Jurkat, Clone E6-1 (cell line): ENCODE data around the gene ATP6V1G1.

Source experiments
- DNase-seq: peaks from one replicate; pipeline ENCODE4 v3.0.0-alpha.2; 2011; ENCODE audit warnings: low read depth, low spot score
- H3K4me3 ChIP-seq: 2 replicates; pipeline ENCODE4 v1.5.1; 2011; ENCODE audit warnings: mild to moderate bottlenecking, low read length, control low read depth, moderate library complexity

The ATP6V1G1 gene

DNA sequence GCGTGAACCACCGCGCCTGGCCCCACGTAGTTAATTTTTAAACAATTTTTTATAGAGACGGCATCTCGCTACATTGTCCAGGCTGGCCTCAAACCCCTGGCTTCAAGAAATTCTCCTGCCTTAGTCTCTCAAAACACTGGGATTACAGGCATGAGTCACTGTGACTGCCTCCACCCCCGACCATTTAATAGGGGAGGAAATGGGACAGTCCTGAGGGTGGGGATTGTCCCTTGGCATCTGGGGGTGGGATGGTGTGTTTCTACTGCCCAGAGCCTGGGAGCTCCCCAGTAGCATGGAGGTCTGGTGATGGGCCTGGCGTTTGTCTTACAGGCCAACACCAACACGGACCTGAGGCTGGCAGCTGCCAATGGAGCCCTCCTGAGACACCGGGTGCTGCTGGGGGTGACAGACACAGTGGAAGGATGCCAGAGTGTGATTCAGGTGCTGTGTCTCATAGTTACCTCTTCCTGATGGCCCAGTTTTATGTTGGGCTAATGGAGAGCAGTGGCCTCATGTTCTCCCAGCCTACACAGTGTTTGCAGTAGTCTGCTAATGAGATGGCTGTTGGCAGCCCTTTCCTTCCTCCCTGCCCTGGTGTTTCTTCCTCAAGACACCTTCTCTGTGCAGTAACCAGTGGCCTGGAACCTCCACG, 46.0 kb downstream of the ATP6V1G1 start:
- DNase-seq = no peak
- H3K4me3 ChIP-seq = no peak overlapping the region

DNA sequence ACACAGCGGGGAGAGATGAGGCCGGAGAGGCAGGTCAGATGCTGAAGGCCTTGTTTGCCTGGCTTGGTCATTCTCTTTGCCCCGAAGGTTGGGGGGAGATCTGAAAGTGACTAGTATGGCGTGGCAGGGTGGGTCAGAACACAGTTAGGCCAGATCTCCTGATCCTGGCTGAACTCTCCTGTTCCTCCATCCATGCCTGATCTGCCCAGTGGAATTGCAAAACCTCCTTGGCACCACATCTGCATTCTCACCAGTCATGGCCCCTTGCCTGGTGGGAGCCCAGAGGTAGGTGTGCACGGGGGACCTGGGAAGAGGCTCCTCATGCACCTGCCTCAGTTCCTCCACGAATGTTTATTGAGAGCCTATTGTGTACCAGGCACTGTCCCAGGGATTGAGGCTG, 46.8 kb downstream of the ATP6V1G1 start:
- no peak overlapping the region for H3K4me3 ChIP-seq
- DNase-seq = no peak

GRCh38 chr9:114638404-114638803, 50.8 kb downstream of the ATP6V1G1 start:
- no peak for DNase-seq
- H3K4me3 ChIP-seq = no peak overlapping the region

DNA sequence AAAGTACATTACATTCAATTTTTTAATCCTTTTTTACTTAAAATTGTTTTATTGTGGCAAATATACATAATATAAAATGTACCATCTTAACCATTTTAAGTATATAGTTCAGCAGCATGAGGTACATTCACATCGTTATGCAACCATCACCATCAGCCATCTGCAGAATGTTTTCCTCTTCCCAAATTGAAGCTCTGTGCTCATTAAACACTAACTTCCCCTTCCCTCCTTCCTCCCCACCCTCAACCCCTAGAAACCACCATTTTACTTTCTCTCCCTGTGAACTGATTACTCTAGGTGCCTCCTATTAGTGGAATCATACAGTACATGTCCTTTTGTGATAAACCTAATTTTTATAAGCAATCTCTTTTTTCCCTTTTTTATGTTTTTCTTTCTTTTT, 54.4 kb downstream of the ATP6V1G1 start:
- no peak for DNase-seq

GRCh38 chr9:114643001-114643400, 55.4 kb downstream of the ATP6V1G1 start:
- DNase-seq = no peak
- H3K4me3 ChIP-seq = no peak overlapping the region

More for the DNA sequence above, 54.4 kb downstream of the ATP6V1G1 start:
- H3K4me3 ChIP-seq = no peak overlapping the region

DNA sequence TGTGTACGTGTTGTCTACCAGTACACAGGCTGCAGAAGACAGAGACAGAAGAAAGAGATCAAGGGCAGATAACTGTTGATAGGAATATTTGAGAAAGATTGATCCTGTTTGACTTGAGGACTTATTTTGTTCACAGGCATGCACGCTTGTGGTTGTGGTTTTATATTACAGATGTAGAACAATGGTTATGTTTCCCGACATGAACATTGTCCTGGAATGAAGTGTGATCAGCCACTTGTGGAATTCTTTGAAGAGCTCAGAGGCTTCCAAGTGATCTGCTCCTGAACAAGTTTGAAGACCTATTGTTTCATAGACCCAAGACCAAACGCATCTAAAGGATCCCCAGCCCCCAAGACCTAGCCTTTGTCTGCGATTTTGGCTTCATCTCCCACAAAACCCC, 56.3 kb downstream of the ATP6V1G1 start:
- DNase-seq = no peak

More for the DNA sequence above, 56.3 kb downstream of the ATP6V1G1 start:
- no peak overlapping the region for H3K4me3 ChIP-seq
